IMR-90 (cell line): ENCODE data around the gene PRELID2. TPM values are rescaled to one million over a fixed set of nuclear protein-coding genes. Genes with fewer than 3 reads are reported as not detected.

ENCODE experiments used
- ATAC-seq: fragments of 200-7000 bp; cut with Tn5 transposase; 2 replicates; pipeline ENCODE4 v1.9.1; 2020; ENCODE audit warnings: low read depth, mild to moderate bottlenecking, moderate library complexity
- BruUV-seq: library from RNA; stranded (reverse); fragments of 400-500 nt; replicated peaks from 2 replicates; lab custom pipeline; 2021; lab: Mats Ljungman, UMichigan
- CTCF ChIA-PET: fragments of 300-600 bp; formaldehyde crosslinking; extraction: SDS; loops from one replicate; lab custom pipeline; 2021; ENCODE audit warnings: antibody characterized with exemption; lab: Yijun Ruan, JAX
- POLR2A ChIA-PET: fragments of 300-600 bp; sonication (Branson Sonifier 250); formaldehyde crosslinking; loops from one replicate; lab custom pipeline; 2022; ENCODE audit warnings: antibody characterized with exemption; ENCODE audit not compliant: unreplicated experiment; lab: Charles Lee
- DNase-seq: peaks from one replicate; pipeline ENCODE4 v3.0.0; 2013
- H2AFZ ChIP-seq: replicated peaks from 2 replicates; pipeline ENCODE3; 2013; ENCODE audit warnings: low read length, mild to moderate bottlenecking; ENCODE audit not compliant: poor library complexity
- H2AK5ac ChIP-seq: 2 replicates; pipeline ENCODE4 v1.6.1; 2013; ENCODE audit warnings: low read depth, low read length, inconsistent platforms
- H2AK9ac ChIP-seq: replicated peaks from 2 replicates; pipeline ENCODE3; 2013; ENCODE audit warnings: mild to moderate bottlenecking, low read depth, low read length, moderate library complexity; ENCODE audit not compliant: poor library complexity
- H2BK120ac ChIP-seq: 2 replicates; pipeline ENCODE4 v1.6.1; 2013; ENCODE audit warnings: low read depth, low read length, inconsistent platforms
- H2BK15ac ChIP-seq: 3 replicates; pipeline ENCODE4 v1.6.1; 2013; ENCODE audit warnings: low read depth, low read length, inconsistent platforms
- H2BK20ac ChIP-seq: 2 replicates; pipeline ENCODE4 v1.6.1; 2013; ENCODE audit warnings: low read depth, mild to moderate bottlenecking, inconsistent platforms, low read length, moderate library complexity
- H2BK5ac ChIP-seq: 2 replicates; pipeline ENCODE4 v1.6.1; 2013; ENCODE audit warnings: mild to moderate bottlenecking, low read depth, low read length, inconsistent platforms; ENCODE audit not compliant: poor library complexity, severe bottlenecking
- H3K14ac ChIP-seq: replicated peaks from 2 replicates; pipeline ENCODE4 v1.6.1; 2013; ENCODE audit warnings: low read depth, low read length, inconsistent platforms
- H3K18ac ChIP-seq: 2 replicates; pipeline ENCODE4 v1.6.1; 2013; ENCODE audit warnings: low read depth, low read length, control low read depth
- H3K23ac ChIP-seq: 2 replicates; pipeline ENCODE4 v1.6.1; 2013; ENCODE audit warnings: low read depth, low read length, inconsistent platforms
- H3K27ac ChIP-seq: 2 replicates; pipeline ENCODE4 v1.5.1; 2013; ENCODE audit warnings: mild to moderate bottlenecking, control low read depth, low read length; ENCODE audit not compliant: insufficient read depth
- H3K27me3 ChIP-seq: 2 replicates; pipeline ENCODE4 v1.6.1; 2013; ENCODE audit warnings: low read length; ENCODE audit not compliant: control insufficient read depth, insufficient read depth
- H3K36me3 ChIP-seq: 2 replicates; pipeline ENCODE4 v1.6.1; 2013; ENCODE audit warnings: low read length, mixed read lengths; ENCODE audit not compliant: control insufficient read depth, insufficient read depth
- H3K4ac ChIP-seq: 2 replicates; pipeline ENCODE4 v1.6.1; 2013; ENCODE audit warnings: low read depth, low read length, inconsistent platforms
- H3K4me1 ChIP-seq: 2 replicates; pipeline ENCODE4 v1.6.1; 2013; ENCODE audit warnings: low read length, mixed read lengths; ENCODE audit not compliant: control insufficient read depth, insufficient read depth
- H3K4me2 ChIP-seq: 2 replicates; pipeline ENCODE4 v1.6.1; 2013; ENCODE audit warnings: low read depth, mild to moderate bottlenecking, control low read depth, low read length, moderate library complexity
- H3K4me3 ChIP-seq: 2 replicates; pipeline ENCODE4 v1.5.1; 2013; ENCODE audit warnings: low read depth, mild to moderate bottlenecking, control low read depth, low read length, moderate library complexity; ENCODE audit not compliant: insufficient read depth
- H3K56ac ChIP-seq: 2 replicates; pipeline ENCODE4 v1.6.1; 2013; ENCODE audit warnings: low read length, inconsistent platforms; ENCODE audit not compliant: insufficient read depth; ENCODE audit errors: extremely low read depth
- H3K79me1 ChIP-seq, 2 experiments: 2 replicates each; pipeline ENCODE4 v1.6.1; 2013; ENCODE audit warnings: low read length in 2 of 2, inconsistent platforms in 1 of 2, low read depth in 1 of 2
- H3K9ac ChIP-seq: 2 replicates; pipeline ENCODE4 v1.6.1; 2013; ENCODE audit warnings: low read depth, low read length, control low read depth
- H3K9me1 ChIP-seq: 2 replicates; pipeline ENCODE4 v1.6.1; 2013; ENCODE audit warnings: low read length, inconsistent platforms; ENCODE audit not compliant: insufficient read depth
- H3K9me3 ChIP-seq: 2 replicates; pipeline ENCODE4 v1.6.1; 2013; ENCODE audit warnings: low read length; ENCODE audit not compliant: control insufficient read depth, insufficient read depth
- H4K20me1 ChIP-seq: 2 replicates; pipeline ENCODE4 v1.6.1; 2013; ENCODE audit warnings: low read length, inconsistent platforms; ENCODE audit not compliant: insufficient read depth
- H4K5ac ChIP-seq: 2 replicates; pipeline ENCODE4 v1.6.1; 2013; ENCODE audit warnings: mild to moderate bottlenecking, low read depth, low read length, control low read depth
- H4K8ac ChIP-seq, 2 experiments: 2 replicates each; pipeline ENCODE4 v1.6.1; 2013; ENCODE audit warnings: low read depth in 2 of 2, low read length in 2 of 2, control low read depth in 1 of 2, inconsistent platforms in 1 of 2
- H4K91ac ChIP-seq: 2 replicates; pipeline ENCODE4 v1.6.1; 2013; ENCODE audit warnings: low read depth, low read length, inconsistent platforms; ENCODE audit not compliant: insufficient read depth
- BHLHE40 ChIP-seq: fragments of 150-350 bp; IDR thresholded peaks from 2 replicates; pipeline ENCODE4 v1.6.1; 2016; ENCODE audit warnings: mild to moderate bottlenecking, low read depth, low read length
- CEBPB ChIP-seq: IDR thresholded peaks from 2 replicates; pipeline ENCODE4 v1.6.1; 2012; ENCODE audit warnings: low read depth, low read length, improper control_type of control experiment
- whole genome bisulfite sequencing, 2 experiments: methylation state at CpG; one replicate each; pipeline versions ENCODE4 v1.1.5 to v1.1.7; 2013; ENCODE audit warnings: missing lambda C conversion rate in 2 of 2; ENCODE audit not compliant: insufficient read length in 1 of 2; ENCODE audit errors: extremely low coverage in 2 of 2; 5-methylcytosine and 5-hydroxymethylcytosine counted together
- dilution Hi-C: fragments of 300-500 bp; cut with HindIII; formaldehyde crosslinking; loops from one replicate; pipeline ENCODE4 v1.14.3; 2018; ENCODE audit warnings: low sequenced_read_pairs; ENCODE audit not compliant: unreplicated experiment
- in situ Hi-C: fragments of 300-500 bp; cut with MboI; formaldehyde crosslinking; loops from 3 replicates; pipeline ENCODE4 v1.14.3; 2019; ENCODE audit warnings: low sequenced_read_pairs, inconsistent platforms, mixed read lengths
- intact Hi-C: fragments of 100-400 bp; cut with micrococcal nuclease; formaldehyde crosslinking; loops from 2 replicates; pipeline ENCODE4 v1.10.0; 2022
- polyA plus RNA-seq, 3 experiments: library from polyadenylated mRNA; depleted of rRNA; stranded (reverse); fragments of >200 nt; gene quantifications; 2 replicates each; pipeline ENCODE4 v1.2.3, GENCODE V29; 2012; ENCODE audit warnings: low replicate concordance in 1 of 3
- total RNA-seq: library from RNA; depleted of rRNA; stranded (reverse); fragments of >200 nt; gene quantifications from 2 replicates; pipeline ENCODE4 v1.2.3, GENCODE V29; 2012

PRELID2 gene
- total and polyA plus RNA-seq, 2 of the 4 experiments (the other 2 are of a cell fraction), result 4.9 to 8.6 TPM

DNA sequence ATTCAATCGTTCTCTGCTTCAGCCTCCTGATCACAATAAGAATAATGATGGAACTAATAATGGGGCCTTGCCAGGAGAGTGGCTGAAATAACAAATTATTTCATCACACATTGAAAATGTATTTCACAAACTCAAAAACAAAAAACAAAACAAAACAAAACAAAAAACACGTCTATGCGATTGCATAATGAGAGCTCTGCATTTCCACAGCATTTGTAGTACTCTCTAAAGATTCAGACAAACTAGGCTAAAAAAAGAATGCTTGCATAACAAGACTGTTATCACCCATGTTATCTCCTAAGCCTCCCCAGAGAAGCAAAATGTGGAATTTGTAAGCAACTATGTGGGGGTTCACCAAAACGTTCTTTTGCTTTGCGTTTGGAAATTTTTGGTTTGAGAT lies 48.1 kb downstream of the PRELID2 start:
- ATAC-seq, result no peak
- no peaks in the 10 kb centered on the region for H4K20me1 ChIP-seq

More for the DNA sequence above, 48.1 kb downstream of the PRELID2 start:
- no peak overlapping the region for H3K27ac ChIP-seq
- H2AK9ac ChIP-seq, result no peak overlapping the region
- H3K4me3 ChIP-seq, result no peak overlapping the region
- no peak overlapping the region for H3K9ac ChIP-seq
- no peak overlapping the region for H4K5ac ChIP-seq
- in situ Hi-C loops (no loop called here), intact Hi-C loops (no loop called here), dilution Hi-C loops (no loop called here)
- no peak overlapping the region for H2BK20ac ChIP-seq
- no peak overlapping the region for H4K91ac ChIP-seq
- H3K9me1 ChIP-seq, result no peaks in the 10 kb centered on the region
- no peak for DNase-seq
- CTCF ChIA-PET, result interaction anchor here (0.6 to 0.7 kb wide), 3 partner anchors 22 to 319 kb away, joined by 3 read pairs; no protein-coding TSS in a partner anchor
- H3K4me2 ChIP-seq, result no peak overlapping the region
- no peaks in the 10 kb centered on the region for H3K27me3 ChIP-seq
- no peaks in the 10 kb centered on the region for H3K79me1 ChIP-seq
- H2BK5ac ChIP-seq, result no peak overlapping the region
- no peaks in the 10 kb centered on the region for H3K4me1 ChIP-seq
- H3K14ac ChIP-seq, result no peak overlapping the region
- H2BK120ac ChIP-seq, result no peak overlapping the region
- H3K4ac ChIP-seq, result no peak overlapping the region
- no peak overlapping the region for H3K18ac ChIP-seq
- no peak overlapping the region for H3K23ac ChIP-seq
- no peak overlapping the region for H2AFZ ChIP-seq
- no peaks in the 10 kb centered on the region for H3K9me3 ChIP-seq
- no peak overlapping the region for H3K56ac ChIP-seq
- no TSS peak for BruUV-seq
- 100% methylated on average over 1 of the region's 5 CpGs; no CpG with 5 or more reads in 1 of the 2 experiments for WGBS, 2 experiments
- no peak overlapping the region for H4K8ac ChIP-seq
- H2AK5ac ChIP-seq, result no peak overlapping the region
- H3K36me3 ChIP-seq, result no peaks in the 10 kb centered on the region
- POLR2A ChIA-PET, result no interaction called here
- TF ChIP-seq CEBPB (peak; percentile 48), BHLHE40 (no peak)
- H2BK15ac ChIP-seq, result no peak overlapping the region
